Left colon (tissue), 2 donors: ENCODE results near the gene BMP2K. TPM values are rescaled to one million over a fixed set of nuclear protein-coding genes. Genes with fewer than 3 reads are reported as not detected.
A peak's percentile ranks its signal among the peaks of the same experiment; 100 is the strongest.
"Not testable (repeated sequence)": the region's sequence is repeated elsewhere in the genome, so short reads cannot be mapped to it uniquely, and the experiment has no call there.

Experiments used
- ATAC-seq: fragments of 200-7000 bp; cut with Tn5 transposase; one replicate; pipeline ENCODE4 v1.9.1; 2020; ENCODE audit warnings: mild to moderate bottlenecking, moderate library complexity
- DNase-seq, 2 donors: peaks; one replicate each; pipeline ENCODE4 v3.0.0-alpha.2; 2020
- intact Hi-C, 2 donors: fragments of 100-400 bp; cut with DNase I in 1 of 2; cut with micrococcal nuclease in 1 of 2; formaldehyde crosslinking; loops; one replicate each; pipeline versions ENCODE4 v1.11.2 to v1.14.0; 2022; cut with DNase I, micrococcal nuclease
- total RNA-seq, 2 donors: library from RNA; stranded (reverse); fragmentation: NEBNext Ultra II Directional; extraction: Animal tissue kit (Norgen Biotek cat#: 25700); gene quantifications; one replicate each; pipeline ENCODE4 v1.2.1, GENCODE V29; 2021
- donor health status: DM: no; HTN: no; CAD: no.
- donor health status: DM: yes; HTN: yes; CAD: no.

The BMP2K gene
- total RNA-seq, 2 donors from 2014 or later = 56.9 to 63.1 TPM

DNA sequence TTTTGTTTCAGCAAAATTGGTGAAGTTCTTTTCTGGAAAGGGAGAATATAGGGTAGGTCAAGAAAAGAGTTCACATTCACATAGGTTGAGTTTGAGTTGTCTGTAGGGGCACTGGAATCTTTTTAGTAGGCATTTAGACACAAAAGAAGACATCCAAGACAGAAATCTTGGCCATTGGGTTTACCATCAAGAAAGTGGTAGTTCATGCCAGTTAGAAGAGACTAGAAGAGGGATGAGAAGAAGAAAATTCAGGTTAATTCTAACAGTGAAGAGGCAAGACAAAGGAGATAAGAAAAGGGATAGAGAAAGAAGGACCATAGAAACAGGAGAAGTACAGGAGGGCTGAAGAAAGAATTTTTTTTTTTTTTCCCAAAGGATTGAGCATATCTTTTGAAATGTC lies 123.2 kb downstream of the BMP2K start:
- intact Hi-C loops = no loop called here
- DNase-seq (no peak), ATAC-seq (no peak)

- no peak for DNase-seq
- no peak for ATAC-seq
- intact Hi-C loops = no loop called here
Measured at GRCh38 chr4:78901882-78902281, 125.7 kb downstream of the BMP2K start.

DNA sequence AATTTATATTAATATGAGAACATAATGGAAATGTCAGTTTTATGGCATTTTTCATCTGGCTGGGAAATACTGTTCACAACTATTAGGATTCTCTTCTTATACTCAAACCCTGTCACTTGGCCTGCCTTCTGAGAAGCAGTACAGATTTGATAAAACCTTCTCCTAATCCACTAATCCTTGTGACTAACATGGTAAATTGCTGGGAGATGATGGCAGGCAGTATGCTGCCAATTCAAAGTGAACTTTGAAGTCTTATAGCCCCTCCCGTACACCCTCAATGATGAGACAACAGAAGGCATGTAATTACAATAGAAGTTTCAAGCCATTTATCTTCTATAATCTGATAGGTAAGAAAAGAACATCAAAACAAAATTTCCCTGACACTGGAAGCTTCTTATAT lies 126.1 kb downstream of the BMP2K start:
- no peak for DNase-seq
- intact Hi-C loops = no loop called here
- peak; percentile 85 for ATAC-seq

GRCh38 chr4:78904143-78904542 lies 128.0 kb downstream of the BMP2K start:
- intact Hi-C loops = no loop called here
- DNase-seq = no peak
- no peak for ATAC-seq

GRCh38 chr4:78907638-78908037 lies 131.5 kb downstream of the BMP2K start:
- intact Hi-C loops = no loop called here
- ATAC-seq = no peak
- DNase-seq = no peak

DNA sequence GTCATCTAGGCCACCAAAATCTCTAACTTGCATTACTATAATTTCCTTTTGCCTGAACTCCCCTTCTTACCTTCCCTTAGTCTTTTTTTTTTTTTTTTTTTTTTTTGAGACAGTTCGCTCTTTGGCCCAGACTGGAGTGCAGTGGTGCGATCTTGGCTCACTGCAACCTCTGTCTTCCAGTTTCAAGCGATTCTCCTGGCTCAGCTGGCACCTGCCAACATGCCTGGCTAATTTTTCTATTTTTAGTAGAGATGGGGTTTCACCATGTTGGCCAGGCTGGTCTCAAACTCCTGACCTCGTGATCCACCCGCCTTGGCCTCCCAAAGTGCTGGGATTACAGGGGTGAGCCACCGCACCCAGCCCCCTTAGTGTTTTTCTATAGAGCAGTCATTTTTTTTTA lies 132.8 kb downstream of the BMP2K start:
- DNase-seq, intact Hi-C loops, ATAC-seq: not testable (repeated sequence)

- no peak for ATAC-seq
- intact Hi-C loops = no loop called here
- DNase-seq = no peak
Measured at GRCh38 chr4:78910612-78911011, 134.5 kb downstream of the BMP2K start.

- no peak for DNase-seq
- intact Hi-C loops = no loop called here
- ATAC-seq = no peak
Measured at GRCh38 chr4:78922207-78922606, 146.1 kb downstream of the BMP2K start.

GRCh38 chr4:78923464-78924312 lies 147.5 kb downstream of the BMP2K start:
- no peak for DNase-seq
- ATAC-seq = peak; percentile 83
- intact Hi-C loops = no loop called here

DNA sequence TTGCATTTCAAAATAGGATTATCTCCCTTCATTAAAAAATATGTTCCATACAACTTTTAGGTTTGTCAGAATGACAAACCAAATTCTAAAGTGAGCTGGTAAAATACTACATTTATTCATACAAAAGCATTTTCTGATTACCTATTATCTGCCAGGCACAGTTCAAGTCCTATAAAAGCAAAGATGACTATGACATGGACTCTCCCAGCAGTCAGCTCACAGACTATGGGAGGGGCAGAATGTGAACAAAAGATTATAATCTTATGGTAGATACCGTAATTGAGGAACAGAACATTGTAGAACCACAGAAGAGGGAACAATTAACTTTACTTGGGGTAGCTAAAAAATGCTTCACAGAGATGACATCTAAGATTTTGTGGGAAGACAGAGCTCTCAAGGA lies 150.7 kb downstream of the BMP2K start:
- no peak for DNase-seq
- intact Hi-C loops = no loop called here
- peak; percentile 78 for ATAC-seq

GRCh38 chr4:78928835-78929234 lies 152.7 kb downstream of the BMP2K start:
- ATAC-seq (no peak), DNase-seq (no peak)
- intact Hi-C loops = no loop called here

DNA sequence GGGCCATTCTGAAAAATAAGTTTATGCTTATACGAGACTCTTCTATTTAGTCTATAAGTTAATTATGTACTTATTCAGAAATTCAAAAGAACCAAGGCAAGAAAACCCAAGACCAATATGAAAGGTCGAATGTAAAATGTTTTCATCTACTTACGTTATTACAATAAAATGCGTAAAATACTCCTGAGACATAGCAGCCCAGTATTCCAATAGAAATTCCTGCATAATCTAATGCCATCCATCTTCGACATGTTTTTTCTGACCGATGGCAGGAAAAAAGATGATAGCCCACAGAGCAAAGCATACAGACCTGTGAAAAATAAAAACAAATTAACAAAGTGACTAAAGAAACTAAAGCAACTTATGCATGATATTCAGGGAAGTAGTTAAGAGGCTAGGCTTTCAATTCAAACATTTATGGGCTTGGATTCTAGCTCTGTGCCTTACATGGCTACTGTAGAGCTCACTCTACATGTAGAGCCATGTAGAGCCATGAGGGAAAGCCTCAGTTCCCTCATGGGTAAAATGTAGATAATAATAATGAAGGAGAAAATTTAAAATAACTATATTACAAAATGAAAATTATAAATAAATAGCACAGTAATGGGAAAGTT lies 154.0 kb downstream of the BMP2K start:
- ATAC-seq (no peak), DNase-seq (no peak)
- intact Hi-C loops = no loop called here

DNA sequence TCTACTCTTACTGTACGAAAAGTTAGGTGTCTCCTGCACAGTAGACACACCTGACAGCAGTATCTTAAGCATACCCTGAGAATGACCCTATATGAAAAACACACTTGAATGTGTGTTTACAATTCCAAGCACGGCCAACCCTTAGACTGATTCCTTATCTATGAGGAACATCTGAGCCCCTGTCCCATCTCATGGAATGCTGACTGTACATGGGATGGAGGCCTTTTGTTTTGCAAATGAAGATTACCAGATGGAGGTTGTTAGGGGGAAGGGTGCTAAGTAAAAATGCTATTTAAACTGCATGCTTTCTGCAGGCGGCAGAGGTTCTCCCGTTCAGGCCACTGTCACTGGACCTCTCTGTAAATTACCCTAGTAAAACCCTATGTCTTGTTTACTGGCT lies 160.8 kb downstream of the BMP2K start:
- ATAC-seq (no peak), DNase-seq (no peak)
- intact Hi-C loops = no loop called here

- intact Hi-C loops = no loop called here
- ATAC-seq (no peak), DNase-seq (no peak)
Measured at GRCh38 chr4:78937837-78938236, 161.7 kb downstream of the BMP2K start.

DNA sequence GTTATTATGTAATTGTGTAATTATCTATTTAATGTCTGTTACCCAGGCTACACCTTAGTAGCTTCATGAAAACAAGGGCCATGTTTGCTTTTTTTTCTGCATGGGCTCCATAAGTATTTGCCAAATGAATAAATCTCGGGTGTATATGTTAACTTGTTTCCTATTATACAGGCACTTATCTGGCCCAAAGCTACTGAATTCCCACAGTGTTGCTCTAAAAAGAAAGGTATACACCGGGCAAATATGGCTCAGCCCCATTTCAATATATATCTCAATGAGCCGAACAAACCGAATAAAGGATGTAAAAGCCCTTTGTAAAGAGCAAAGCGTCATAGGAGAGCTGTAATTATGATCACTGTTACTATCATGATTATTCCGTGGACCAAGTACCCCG lies 162.3 kb downstream of the BMP2K start:
- DNase-seq (no peak), ATAC-seq (no peak)
- intact Hi-C loops = no loop called here

GRCh38 chr4:78938868-78939666 lies 162.9 kb downstream of the BMP2K start, which contains the start of gene PAQR3:
PAQR3 (minus strand) TSS chr4:78939438; CDS start chr4:78939224, 214 bp downstream.
- peak; percentile 81 to 92 for DNase-seq
- intact Hi-C loops = no loop called here
- peak; percentile 98 for ATAC-seq

GRCh38 chr4:78939667-78940008 lies 163.5 kb downstream of the BMP2K start:
- intact Hi-C loops = no loop called here

DNA sequence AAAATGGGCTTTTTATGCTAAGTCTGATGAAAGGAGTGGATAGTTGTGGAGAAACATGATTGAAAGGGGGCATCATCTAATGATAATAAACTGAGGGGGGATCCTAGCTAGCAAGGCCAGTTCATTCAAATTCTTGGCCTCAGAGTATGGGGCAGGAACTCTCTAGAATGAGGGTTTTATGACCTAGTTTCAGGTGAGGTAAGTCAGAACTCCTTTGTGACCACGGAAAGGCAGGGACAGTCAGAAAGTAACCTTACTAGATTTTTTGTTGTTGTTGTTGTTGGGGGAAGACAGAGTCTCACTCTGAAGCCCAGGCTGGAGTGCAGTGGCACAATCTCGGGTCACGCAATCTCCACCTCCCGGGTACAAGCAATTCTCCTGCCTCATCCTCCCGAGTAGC lies 164.6 kb downstream of the BMP2K start:
- intact Hi-C loops = no loop called here
- DNase-seq = no peak
- ATAC-seq = no peak

More at GRCh38 chr4:78939667-78940008, 163.5 kb downstream of the BMP2K start:
- DNase-seq (no peak), ATAC-seq (peak; percentile 40)

- intact Hi-C loops = no loop called here
- DNase-seq = no peak
- ATAC-seq = no peak
Measured at GRCh38 chr4:78944381-78944780, 168.2 kb downstream of the BMP2K start.
